ENCODE results near the gene SPOCK1. TPM values are rescaled to one million over a fixed set of nuclear protein-coding genes. Genes with fewer than 3 reads are reported as not detected.

The SPOCK1 gene
- total and polyA plus RNA-seq, 7 donors: 4.2 to 52.7 (median 16.0) TPM

DNA sequence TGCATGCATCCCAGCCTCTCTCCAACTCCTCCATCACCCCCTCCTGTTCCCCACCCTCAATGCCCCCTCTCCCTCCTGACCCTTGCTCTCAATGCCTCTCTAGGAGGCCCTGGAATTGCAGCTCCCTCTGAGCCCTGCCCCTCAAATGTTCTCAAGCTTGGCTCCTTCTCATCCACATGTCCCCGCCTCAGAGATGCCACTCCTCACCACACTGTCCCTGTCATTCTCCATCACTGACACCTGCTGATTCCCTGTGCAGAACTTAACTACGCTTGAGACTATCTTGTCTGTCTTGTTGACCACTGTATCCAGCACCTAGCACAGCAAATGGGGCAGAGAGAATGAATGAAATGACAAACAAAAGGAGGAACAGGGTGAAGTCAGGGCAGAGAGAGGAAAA lies 314.4 kb downstream of the SPOCK1 start:
- TF ChIP-seq, protein P1, sequence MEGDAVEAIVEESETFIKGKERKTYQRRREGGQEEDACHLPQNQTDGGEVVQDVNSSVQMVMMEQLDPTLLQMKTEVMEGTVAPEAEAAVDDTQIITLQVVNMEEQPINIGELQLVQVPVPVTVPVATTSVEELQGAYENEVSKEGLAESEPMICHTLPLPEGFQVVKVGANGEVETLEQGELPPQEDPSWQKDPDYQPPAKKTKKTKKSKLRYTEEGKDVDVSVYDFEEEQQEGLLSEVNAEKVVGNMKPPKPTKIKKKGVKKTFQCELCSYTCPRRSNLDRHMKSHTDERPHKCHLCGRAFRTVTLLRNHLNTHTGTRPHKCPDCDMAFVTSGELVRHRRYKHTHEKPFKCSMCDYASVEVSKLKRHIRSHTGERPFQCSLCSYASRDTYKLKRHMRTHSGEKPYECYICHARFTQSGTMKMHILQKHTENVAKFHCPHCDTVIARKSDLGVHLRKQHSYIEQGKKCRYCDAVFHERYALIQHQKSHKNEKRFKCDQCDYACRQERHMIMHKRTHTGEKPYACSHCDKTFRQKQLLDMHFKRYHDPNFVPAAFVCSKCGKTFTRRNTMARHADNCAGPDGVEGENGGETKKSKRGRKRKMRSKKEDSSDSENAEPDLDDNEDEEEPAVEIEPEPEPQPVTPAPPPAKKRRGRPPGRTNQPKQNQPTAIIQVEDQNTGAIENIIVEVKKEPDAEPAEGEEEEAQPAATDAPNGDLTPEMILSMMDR (IDR thresholded peaks at IDR 0.05): no peak
- ATAC-seq: no peak
- H3K27me3 ChIP-seq (ENCODE audit: insufficient read depth in 3 of 3, low read length in 2 of 3): peaks cover 0 to 3% (median 0%) of the 10 kb centered on the region in 3 donors

DNA sequence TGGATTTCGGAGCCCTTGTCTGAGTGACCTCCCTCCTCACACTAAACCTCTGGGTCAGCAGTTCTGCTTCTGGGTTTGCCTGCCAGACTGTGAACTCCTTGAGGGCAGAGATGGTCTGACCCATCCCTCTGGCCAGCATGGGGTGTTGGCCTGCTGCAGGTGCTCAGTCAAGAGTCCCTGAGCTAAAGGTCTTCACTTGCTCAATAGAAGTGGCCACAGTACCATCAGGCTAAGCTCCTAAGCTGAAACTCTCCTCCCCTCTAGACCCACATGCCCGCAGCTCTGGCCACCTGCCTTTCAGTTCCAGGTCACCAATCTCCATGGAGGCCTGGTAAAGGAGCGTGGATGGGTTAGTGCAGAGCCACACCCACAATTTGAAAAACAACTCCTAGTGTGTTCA lies 316.6 kb downstream of the SPOCK1 start:
- WGBS, 3 donors: 82 to 93% (median 82%) methylated on average over 3 of the region's 3 CpGs
- intact Hi-C loops (cut with DNase I): no loop called here
- Histone ChIP-seq H3K27me3 (ENCODE audit: insufficient read depth in 3 of 3, low read length in 2 of 3) (peaks cover 0 to 3% (median 0%) of the 10 kb centered on the region in 3 donors), H3K4me3 (no peak overlapping the region), H3K9me3 (no peaks in the 10 kb centered on the region), H3K36me3 (ENCODE audit: insufficient read depth in 1 of 2, low read depth in 1 of 2) (no peaks in the 10 kb centered on the region), H3K27ac (no peak overlapping the region), H3K4me1 (no peaks in the 10 kb centered on the region)
- TF ChIP-seq, protein P1 (IDR thresholded peaks at IDR 0.05): no peak
- ATAC-seq: no peak
- DNase-seq: no peak

More for the DNA sequence above, 314.4 kb downstream of the SPOCK1 start:
- H3K4me3 ChIP-seq: no peak overlapping the region
- no peak for DNase-seq
- 87 to 90% (median 89%) methylated on average over 2 of the region's 2 CpGs for WGBS, 3 donors
- no peaks in the 10 kb centered on the region for H3K9me3 ChIP-seq
- H3K36me3 ChIP-seq (ENCODE audit: insufficient read depth in 1 of 2, low read depth in 1 of 2): no peaks in the 10 kb centered on the region
- no peaks in the 10 kb centered on the region for H3K4me1 ChIP-seq
- H3K27ac ChIP-seq: no peak overlapping the region
- intact Hi-C loops (cut with DNase I): no loop called here

DNA sequence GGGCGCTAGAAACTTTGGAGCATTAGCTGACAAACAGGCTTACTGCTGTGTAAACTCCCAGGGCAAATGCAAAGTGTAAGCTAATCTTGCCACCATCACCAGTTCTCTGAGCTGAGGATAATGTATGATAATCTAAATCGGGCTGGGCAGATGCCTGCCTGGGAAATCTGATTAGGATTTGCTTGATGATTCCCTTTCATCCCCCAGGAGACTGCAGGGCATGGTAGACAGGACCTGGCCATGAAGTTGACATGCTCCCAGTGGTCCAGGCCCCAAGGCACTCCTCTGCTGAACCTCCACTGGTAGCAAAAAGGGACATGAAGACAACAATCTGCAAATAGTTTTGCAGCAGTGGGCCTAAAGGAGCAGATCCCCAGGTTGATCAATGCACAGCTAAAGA lies 317.5 kb downstream of the SPOCK1 start:
- Histone ChIP-seq H3K4me1 (no peaks in the 10 kb centered on the region), H3K4me3 (no peak overlapping the region), H3K36me3 (ENCODE audit: insufficient read depth in 1 of 2, low read depth in 1 of 2) (no peaks in the 10 kb centered on the region), H3K9me3 (no peaks in the 10 kb centered on the region), H3K27me3 (ENCODE audit: insufficient read depth in 3 of 3, low read length in 2 of 3) (no peaks in the 10 kb centered on the region), H3K27ac (no peak overlapping the region)
- TF ChIP-seq, protein P1 (IDR thresholded peaks at IDR 0.05): no peak
- 67 to 76% (median 74%) methylated on average over 2 of the region's 2 CpGs for WGBS, 3 donors
- ATAC-seq (no peak), DNase-seq (no peak)
- intact Hi-C loops (cut with DNase I): no loop called here

DNA sequence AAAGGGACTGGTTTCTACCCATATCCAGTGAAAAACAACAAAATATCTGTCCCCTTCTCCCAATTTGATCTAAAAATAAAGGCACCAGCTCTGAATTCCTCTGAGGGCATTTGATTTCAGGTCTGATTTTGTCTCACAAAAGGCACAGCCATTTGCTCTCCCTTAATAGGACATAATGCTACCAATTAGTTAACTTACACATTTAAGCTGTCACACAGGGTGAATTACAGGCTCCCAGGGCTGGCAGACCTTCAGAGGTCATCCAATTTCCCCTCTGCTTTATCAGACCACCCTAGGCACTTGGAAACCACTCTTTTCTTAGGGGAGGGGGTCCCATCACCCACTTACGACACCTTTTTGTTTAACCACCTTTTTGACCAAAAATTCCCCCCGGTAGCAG lies 319.9 kb downstream of the SPOCK1 start:
- ATAC-seq (no peak), DNase-seq (no peak)
- Histone ChIP-seq H3K9me3 (no peaks in the 10 kb centered on the region), H3K27ac (no peak overlapping the region), H3K36me3 (ENCODE audit: insufficient read depth in 1 of 2, low read depth in 1 of 2) (no peaks in the 10 kb centered on the region), H3K4me3 (no peak overlapping the region), H3K4me1 (no peaks in the 10 kb centered on the region), H3K27me3 (ENCODE audit: insufficient read depth in 3 of 3, low read length in 2 of 3) (no peaks in the 10 kb centered on the region)
- WGBS, 3 donors: 73 to 78% (median 76%) methylated on average over 2 of the region's 2 CpGs
- TF ChIP-seq, protein P1 (IDR thresholded peaks at IDR 0.05): no peak
- intact Hi-C loops (cut with DNase I): no loop called here

DNA sequence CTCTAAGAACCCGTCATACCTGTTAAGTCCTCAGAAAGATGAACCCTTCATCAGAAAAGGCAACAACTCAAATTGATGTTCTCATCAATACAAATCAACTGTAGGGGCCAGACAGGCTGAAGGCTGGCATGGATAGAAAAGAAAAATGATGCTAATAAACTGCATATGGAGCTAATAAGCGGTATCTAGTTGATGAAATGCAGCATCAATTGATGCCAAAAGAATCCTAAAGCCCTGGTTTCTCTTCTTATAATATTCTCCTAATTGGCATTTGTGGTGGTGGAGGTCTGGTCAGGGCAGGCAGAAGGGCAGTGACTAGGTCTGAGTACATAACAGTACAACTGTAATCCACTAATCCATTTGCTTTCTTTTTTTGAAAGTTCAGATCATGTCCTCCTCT lies 322.5 kb downstream of the SPOCK1 start:
- WGBS, 3 donors: 82 to 92% (median 87%) methylated on average over 2 of the region's 2 CpGs
- Histone ChIP-seq H3K9me3 (no peaks in the 10 kb centered on the region), H3K36me3 (ENCODE audit: insufficient read depth in 1 of 2, low read depth in 1 of 2) (no peaks in the 10 kb centered on the region), H3K27ac (no peak overlapping the region), H3K4me3 (no peak overlapping the region), H3K4me1 (no peaks in the 10 kb centered on the region), H3K27me3 (ENCODE audit: insufficient read depth in 3 of 3, low read length in 2 of 3) (no peaks in the 10 kb centered on the region)
- ATAC-seq (no peak), DNase-seq (no peak)
- intact Hi-C loops (cut with DNase I): no loop called here
- TF ChIP-seq, protein P1 (IDR thresholded peaks at IDR 0.05): no peak
